Umbilical cord (tissue), 2 donors: ENCODE data around the gene SERPINB6. TPM values are rescaled to one million over a fixed set of nuclear protein-coding genes. Genes with fewer than 3 reads are reported as not detected.
"Not testable (repeated sequence)": the region's sequence is repeated elsewhere in the genome, so short reads cannot be mapped to it uniquely, and the experiment has no call there.

Source experiments
- DNase-seq: peaks from one replicate; pipeline ENCODE4 v3.0.0-alpha.2; 2015; ENCODE audit warnings: low spot score
- total RNA-seq: library from RNA; depleted of rRNA; stranded (reverse); fragments of >200 nt; gene quantifications from one replicate; pipeline ENCODE4 v1.2.3, GENCODE V29; 2014; ENCODE audit warnings: low replicate concordance; ENCODE audit not compliant: insufficient read depth

SERPINB6 gene
- total RNA-seq, 1 donor from 2014 or later: 63.3 TPM

GRCh38 chr6:2958776-2959175 is 12.6 kb downstream of the SERPINB6 start:
- DNase-seq: no peak

- DNase-seq: no peak
These were observed 13.0 kb downstream of the SERPINB6 start for GRCh38 chr6:2958331-2958711.

- no peak for DNase-seq
These were observed 13.6 kb downstream of the SERPINB6 start for GRCh38 chr6:2957696-2958330.

- DNase-seq: no peak
These were observed 14.3 kb downstream of the SERPINB6 start for GRCh38 chr6:2956930-2957685.

GRCh38 chr6:2953098-2953497 is 18.3 kb downstream of the SERPINB6 start:
- no peak for DNase-seq

- DNase-seq: peak; percentile 93
These were observed 18.7 kb downstream of the SERPINB6 start for GRCh38 chr6:2952557-2953095.

- no peak for DNase-seq
These were observed 19.6 kb downstream of the SERPINB6 start for GRCh38 chr6:2951728-2952127.

- no peak for DNase-seq
These were observed 20.7 kb downstream of the SERPINB6 start for GRCh38 chr6:2950713-2951112.

- DNase-seq: no peak
These were observed 21.8 kb downstream of the SERPINB6 start for GRCh38 chr6:2949536-2950083.

GRCh38 chr6:2949121-2949520 is 22.2 kb downstream of the SERPINB6 start:
- no peak for DNase-seq

- DNase-seq: no peak
These were observed 22.9 kb downstream of the SERPINB6 start for GRCh38 chr6:2948228-2949025.

GRCh38 chr6:2947445-2947844 is 23.9 kb downstream of the SERPINB6 start:
- DNase-seq: no peak

- no peak for DNase-seq
These were observed 26.3 kb downstream of the SERPINB6 start for GRCh38 chr6:2945153-2945452.

- no peak for DNase-seq
These were observed 26.8 kb downstream of the SERPINB6 start for GRCh38 chr6:2944405-2945152.

- DNase-seq: no peak
These were observed 27.8 kb downstream of the SERPINB6 start for GRCh38 chr6:2943564-2943955.

- no peak for DNase-seq
These were observed 28.3 kb downstream of the SERPINB6 start for GRCh38 chr6:2942914-2943563.

- not testable (repeated sequence) for DNase-seq
These were observed 29.3 kb downstream of the SERPINB6 start for GRCh38 chr6:2942116-2942515.

GRCh38 chr6:2940851-2941250 is 30.5 kb downstream of the SERPINB6 start:
- no peak for DNase-seq

- DNase-seq: no peak
These were observed 31.1 kb downstream of the SERPINB6 start for GRCh38 chr6:2940010-2940850.
